Inflammatory macrophage treated with lipopolysaccharide for 1 hour (primary cell): ENCODE data around the gene KANSL1.

ENCODE experiments used
- DNase-seq, 2 donors: peaks; one replicate each; pipeline ENCODE4 v3.0.0-alpha.2; 2020 to 2022

Gene KANSL1

GRCh38 chr17:46060461-46060860, 132.8 kb downstream of the KANSL1 start:
- no peak for DNase-seq

GRCh38 chr17:46059486-46059885, 133.7 kb downstream of the KANSL1 start:
- DNase-seq: no peak

DNA sequence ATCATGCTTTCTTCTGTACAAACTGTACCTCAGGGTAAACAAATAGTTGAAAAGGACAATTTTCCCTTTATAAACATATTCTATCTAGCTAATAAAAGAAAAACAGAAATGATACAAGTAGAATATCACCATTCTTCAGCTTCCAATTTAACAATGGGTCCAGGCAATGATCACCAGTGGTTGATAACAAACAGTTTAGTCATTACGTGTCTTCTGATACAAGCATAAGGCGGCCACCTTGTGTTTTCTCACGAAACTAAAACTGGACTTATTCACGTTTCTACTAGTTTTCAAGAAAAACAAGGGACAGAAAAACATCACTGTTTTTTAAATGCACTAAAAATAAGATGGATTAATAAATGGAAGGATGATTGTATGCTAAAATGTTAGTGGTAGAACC, 135.9 kb downstream of the KANSL1 start:
- DNase-seq: no peak

DNA sequence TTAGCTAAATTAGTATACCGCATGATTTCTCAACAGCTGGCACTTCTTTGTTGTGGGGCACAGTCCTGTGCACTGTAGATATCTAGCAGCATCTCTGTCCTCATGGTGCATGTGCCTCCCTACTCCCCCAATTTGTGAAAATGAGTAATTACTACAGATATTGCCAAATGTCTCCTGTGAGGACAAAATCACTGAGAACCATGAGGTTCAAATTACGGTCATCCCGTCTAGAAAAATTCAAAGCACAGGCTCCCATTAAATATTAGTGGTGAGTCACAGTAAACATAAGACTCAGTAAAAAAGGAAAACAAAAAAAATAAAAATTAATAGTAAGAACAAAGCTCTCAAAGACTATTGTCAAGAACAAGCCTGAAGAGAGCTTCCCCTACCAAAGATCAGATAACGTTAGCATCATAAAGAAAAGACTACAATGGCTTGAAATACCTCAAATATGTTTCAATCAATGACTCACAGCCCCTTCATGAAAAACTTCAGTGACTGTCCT, 136.4 kb downstream of the KANSL1 start:
- DNase-seq: no peak

GRCh38 chr17:46053911-46054534, 139.2 kb downstream of the KANSL1 start:
- no peak for DNase-seq

DNA sequence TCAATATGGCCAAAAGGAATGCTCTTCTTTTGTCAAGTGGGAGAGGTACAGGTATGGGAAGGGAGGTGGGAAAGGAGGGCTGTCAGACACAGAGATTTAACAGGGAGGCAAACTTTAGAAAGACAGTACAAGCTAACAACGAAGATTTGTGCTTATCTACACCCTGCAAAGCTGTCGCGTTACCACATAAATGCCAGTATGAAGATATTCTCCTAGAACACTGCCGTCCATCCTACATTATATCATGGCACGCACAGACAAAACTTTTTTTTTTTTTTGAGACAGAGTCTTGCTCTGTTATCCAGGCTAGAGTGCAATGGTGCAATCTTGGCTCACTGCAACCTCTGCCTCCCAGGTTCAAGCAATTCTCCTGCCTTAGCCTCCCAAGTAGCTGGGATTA, 143.6 kb downstream of the KANSL1 start:
- DNase-seq: no peak

DNA sequence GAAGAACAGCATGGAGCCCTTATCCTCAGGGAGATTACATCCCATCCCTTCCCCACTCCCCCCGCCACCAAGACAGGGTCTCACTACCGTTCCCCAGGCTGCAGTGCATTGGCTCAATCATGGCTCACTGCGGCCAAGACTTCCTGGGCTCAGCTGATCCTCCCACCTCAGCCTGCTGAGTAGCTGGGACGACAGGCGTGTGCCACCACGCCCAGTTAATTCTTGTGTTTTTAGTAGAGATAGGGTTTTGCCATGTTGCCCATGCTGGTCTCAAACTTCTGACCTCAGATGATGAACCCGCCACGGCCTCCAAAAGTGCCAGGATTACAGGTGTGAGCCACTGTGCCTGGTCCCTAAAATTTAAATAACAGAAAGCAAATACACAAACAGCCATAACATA, 145.4 kb downstream of the KANSL1 start:
- no peak for DNase-seq

DNA sequence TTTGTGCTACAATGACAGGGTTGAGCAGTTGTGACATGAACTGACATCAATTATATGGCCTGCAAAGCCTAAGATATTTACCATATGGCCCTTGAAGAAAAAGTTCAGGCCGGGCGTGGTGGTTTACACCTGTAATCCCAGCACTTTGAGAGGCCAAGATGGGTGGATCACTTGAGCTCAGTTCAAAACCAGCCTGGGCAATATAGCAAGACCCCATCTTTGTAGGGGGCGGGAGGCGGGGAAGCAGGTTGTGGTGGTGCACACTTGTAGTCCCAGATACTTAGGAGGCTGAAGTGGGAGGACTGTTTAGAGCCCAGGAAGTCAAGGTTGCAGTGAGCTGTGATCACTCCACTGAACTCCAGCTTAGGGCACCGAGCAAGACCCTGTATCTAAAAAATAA, 145.8 kb downstream of the KANSL1 start:
- DNase-seq: no peak

GRCh38 chr17:46046957-46047356, 146.3 kb downstream of the KANSL1 start:
- peak; percentile 4 to 26 for DNase-seq

- no peak for DNase-seq
Observed at GRCh38 chr17:46045639-46046038, 147.6 kb downstream of the KANSL1 start.

- DNase-seq: no peak
Observed at GRCh38 chr17:46044989-46045388, 148.2 kb downstream of the KANSL1 start.

DNA sequence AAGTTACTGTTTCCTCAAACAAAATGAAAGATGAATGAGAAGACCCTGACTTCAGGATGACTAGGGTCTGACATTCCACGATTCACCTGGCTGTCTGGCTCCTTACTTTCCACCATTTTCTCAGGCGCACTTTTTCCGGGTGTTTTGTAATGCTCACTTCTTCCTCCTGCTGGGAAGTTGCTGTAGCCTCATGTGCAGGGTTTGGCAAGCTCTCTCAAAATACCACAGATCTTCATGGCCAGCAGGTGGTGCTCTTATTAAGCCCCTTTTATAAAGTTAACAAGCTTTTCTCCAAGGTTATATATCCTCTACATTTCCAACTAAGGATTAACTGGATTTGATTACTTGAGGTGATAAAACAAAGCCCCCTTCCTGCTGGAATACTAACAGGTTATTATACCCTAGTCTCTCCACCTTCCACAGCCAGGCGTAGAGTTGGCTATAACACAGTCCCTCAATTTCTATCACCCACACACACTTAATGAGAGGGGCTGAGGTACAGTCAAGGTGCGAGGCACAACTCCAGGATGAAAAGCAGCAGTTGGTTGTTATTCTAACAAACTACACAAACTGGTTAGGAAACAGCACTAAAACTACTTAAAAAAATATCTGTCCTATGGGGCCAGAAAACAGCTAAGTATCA, 148.8 kb downstream of the KANSL1 start:
- peak; percentile 60 to 79 for DNase-seq

DNA sequence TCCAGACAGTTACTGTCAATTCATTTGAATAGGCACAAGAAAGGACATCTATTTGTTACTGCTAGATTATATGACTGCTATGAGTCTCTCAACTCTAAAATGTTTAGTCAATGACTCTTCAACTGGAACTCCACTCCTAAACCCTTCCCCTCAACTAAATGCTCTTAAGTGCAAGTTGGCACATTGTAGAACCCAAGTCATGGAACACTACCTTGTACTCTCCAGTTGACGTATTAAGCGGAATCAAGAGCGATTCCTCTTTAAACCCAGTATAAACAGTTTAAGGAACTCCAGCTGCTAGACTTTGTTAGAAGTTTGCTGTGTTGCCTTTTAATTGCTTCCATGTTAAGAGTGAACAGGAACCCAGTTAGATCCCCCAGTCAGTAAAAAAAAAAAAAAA, 149.6 kb downstream of the KANSL1 start:
- no peak for DNase-seq

- no peak for DNase-seq
Observed at GRCh38 chr17:46042925-46043324, 150.3 kb downstream of the KANSL1 start.

GRCh38 chr17:46042246-46042645, 151.0 kb downstream of the KANSL1 start:
- DNase-seq: no peak

DNA sequence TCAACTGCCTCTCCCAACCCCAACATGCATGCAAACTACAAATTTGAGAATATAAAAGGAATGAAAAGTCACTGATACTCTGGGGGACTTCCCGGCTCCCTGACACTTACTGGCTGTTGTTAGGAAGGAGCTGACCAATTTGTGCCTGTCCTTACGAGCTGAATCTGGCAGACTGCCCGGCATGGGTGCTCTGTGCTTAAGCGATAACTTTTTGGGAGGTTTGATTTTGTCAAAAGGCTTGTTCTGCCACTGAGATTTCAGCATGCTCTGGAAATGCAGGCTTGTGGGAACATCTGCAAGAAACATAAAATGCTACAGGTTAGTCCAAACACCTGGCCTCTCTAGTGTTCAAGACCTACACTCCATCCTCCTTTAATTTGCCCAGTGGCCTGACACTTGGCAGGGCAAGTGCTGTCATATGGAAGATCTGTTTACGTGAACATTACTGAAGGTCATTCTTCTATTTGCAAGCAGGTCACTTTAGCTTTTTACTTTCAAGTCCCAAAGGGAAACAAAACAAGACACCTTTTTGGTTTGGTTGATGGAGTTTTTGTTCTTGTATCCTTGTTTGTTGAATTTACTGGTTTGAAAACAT, 153.5 kb downstream of the KANSL1 start:
- no peak for DNase-seq

- DNase-seq: no peak
Observed at GRCh38 chr17:46038937-46039336, 154.3 kb downstream of the KANSL1 start.

DNA sequence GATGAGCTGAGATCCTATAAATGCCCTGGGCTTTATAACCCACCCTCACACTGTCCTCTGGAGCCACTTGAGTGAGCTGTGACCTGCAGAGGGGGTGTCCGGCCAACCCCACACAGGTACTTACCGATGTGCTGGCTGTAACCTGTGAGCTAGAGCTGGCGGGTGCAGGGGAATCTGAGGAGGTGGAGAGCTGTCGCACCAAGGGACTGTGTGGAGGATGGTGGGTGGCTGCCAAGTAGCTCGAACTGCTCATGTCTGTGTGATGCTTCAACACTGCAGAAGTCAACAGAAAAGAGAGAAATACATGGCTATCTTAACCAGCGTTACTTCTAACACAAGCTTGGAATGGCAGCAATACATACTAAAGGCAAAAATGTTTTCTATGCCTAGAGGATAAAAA, 154.8 kb downstream of the KANSL1 start:
- no peak for DNase-seq

DNA sequence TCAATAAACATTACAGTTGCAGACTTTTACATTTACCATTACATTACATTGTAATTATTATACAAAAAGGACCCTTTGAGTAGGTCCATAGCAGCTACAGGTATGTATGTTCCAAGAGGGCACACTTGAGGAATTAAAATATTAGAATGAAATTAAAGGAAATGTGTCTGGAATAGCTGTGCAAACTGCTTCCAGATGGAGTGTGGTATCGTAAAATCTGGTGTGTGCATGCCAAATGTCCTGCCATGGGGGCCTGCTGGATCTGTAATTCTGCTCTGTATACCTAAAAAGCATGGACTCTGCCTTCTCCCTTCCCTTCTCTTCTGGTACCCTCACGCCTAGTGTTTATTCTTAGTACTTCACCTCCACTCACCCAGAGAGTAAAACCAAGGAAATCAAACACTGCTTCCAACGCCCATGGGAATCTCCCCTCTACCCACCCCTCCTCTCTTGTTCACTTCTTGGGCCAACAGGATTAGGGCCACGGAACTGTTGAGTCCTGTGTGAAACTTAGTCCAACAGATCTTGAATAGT, 155.4 kb downstream of the KANSL1 start:
- DNase-seq: no peak

DNA sequence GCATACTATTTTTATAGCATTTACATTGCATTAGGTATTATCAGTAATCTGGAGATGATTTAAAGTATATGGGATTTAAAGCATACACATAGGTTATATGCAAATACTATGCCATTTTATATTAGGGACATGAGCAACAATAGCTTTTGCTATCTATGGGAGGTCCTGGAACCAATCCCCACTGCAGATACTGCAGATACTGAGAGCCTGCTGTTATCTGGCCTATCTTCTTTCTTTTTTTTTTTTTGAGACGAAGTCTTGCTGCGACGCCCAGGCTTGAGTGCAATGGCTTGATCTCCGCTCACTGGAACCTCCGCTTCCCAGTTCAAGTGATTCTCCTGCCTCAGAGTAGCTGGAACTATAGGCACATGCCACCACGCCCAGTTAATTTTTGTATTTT, 156.7 kb downstream of the KANSL1 start:
- DNase-seq: no peak

DNA sequence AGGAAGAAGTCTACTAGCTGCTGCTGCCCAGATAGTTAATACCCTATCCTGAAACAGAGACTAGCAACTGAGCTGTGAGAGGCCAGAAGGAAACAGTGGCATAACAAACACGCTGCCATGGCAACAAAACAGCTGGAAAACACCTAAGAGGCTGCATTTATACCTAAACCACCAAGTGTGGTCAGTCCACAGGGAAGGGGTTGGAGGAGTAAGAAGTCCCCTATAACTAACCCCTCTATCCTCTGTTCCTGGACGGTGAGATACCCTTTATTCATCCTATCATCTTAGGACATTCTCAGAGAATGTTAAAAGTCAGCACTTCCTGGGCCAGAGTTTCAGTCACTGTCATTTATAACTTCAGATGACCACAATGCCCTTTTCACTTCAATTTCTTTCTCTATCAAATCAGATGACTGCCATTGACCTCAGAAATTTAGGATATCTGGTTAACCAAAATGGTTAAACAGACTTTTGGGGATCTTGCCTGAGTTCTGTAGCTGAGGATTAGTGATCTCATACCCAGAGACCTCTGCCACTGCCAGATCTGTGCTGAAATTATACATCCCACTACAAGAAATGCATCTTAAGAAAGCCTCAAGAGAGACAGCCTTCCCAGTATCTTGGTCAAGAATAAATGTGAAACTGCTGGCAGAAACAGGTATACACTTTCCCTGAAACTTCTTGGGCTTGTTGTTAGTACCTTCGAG, 158.0 kb downstream of the KANSL1 start:
- DNase-seq: no peak

- DNase-seq: no peak
Observed at GRCh38 chr17:46033392-46033791, 159.8 kb downstream of the KANSL1 start.

GRCh38 chr17:46032909-46033308, 160.3 kb downstream of the KANSL1 start:
- no peak for DNase-seq

DNA sequence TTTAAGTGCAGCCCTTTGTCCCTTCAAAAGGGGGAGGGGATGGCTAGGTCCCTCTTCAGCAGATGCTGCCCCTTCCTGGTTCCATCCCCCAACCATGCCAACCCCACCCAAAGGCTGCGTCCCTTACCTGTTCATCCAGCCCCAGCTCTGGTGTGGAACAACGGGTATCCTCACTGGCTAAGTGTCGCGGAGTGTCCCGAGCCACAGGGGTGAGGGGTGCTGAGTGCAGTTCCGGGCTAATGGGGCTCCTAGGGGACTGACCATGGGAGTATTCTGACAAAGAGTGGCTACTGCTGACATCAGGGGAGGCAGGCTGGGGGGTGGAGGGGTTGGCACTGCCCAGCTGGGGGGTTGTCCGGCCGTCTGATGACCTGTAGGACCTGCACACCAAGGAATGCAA, 161.3 kb downstream of the KANSL1 start:
- DNase-seq: no peak
